HepG2 (cell line): Measurements from ENCODE around the gene CCDC148. TPM values are rescaled to one million over a fixed set of nuclear protein-coding genes. Genes with fewer than 3 reads are reported as not detected.
A peak's percentile ranks its signal among the peaks of the same experiment; 100 is the strongest.

Source experiments
- CHD4 ChIP-seq: fragments of 200-600 bp; sonication (generic); IDR thresholded peaks from 2 replicates; pipeline ENCODE4 v1.7.0; 2017; ENCODE audit warnings: mild to moderate bottlenecking, low read length, borderline replicate concordance
- DNMT3B ChIP-seq: conservative IDR thresholded peaks from 2 replicates; pipeline ENCODE4 v1.6.1; 2016; ENCODE audit warnings: missing biosample characterization, control low read depth
- FOXP4 ChIP-seq: sonication (generic); formaldehyde crosslinking; IDR thresholded peaks from 2 replicates; pipeline ENCODE4 v1.4.0; 2020; ENCODE audit warnings: missing genetic modification reagents
- IRX3 ChIP-seq: sonication (generic); formaldehyde crosslinking; IDR thresholded peaks from 2 replicates; pipeline ENCODE4 v1.8.1; 2023; ENCODE audit warnings: mild to moderate bottlenecking, low read depth, missing genetic modification reagents, borderline replicate concordance
- MTF1 ChIP-seq: sonication (generic); formaldehyde crosslinking; IDR thresholded peaks from 2 replicates; pipeline ENCODE4 v1.5.0; 2020; ENCODE audit warnings: missing genetic modification reagents
- MXD3 ChIP-seq: IDR thresholded peaks from 2 replicates; pipeline ENCODE4 v1.6.1; 2016; ENCODE audit warnings: mild to moderate bottlenecking, missing biosample characterization, missing genetic modification reagents
- RAD21 ChIP-seq: fragments of 450-650 bp; formaldehyde crosslinking; IDR thresholded peaks from 2 replicates; pipeline ENCODE4 v1.5.0; 2020; ENCODE audit warnings: mild to moderate bottlenecking
- SIN3A ChIP-seq: IDR thresholded peaks from 2 replicates; pipeline ENCODE4 v1.6.1; 2011; ENCODE audit warnings: low read depth, mild to moderate bottlenecking, control low read depth, low read length, borderline replicate concordance
- SRSF9 ChIP-seq: fragments of 200-400 bp; formaldehyde crosslinking; IDR thresholded peaks from 2 replicates; pipeline ENCODE4 v1.6.1; 2018; ENCODE audit warnings: borderline replicate concordance, mild to moderate bottlenecking, low read depth, low read length; ENCODE audit not compliant: insufficient read depth, poor library complexity, severe bottlenecking
- ZNF20 ChIP-seq: sonication (generic); formaldehyde crosslinking; IDR thresholded peaks from 2 replicates; pipeline ENCODE4 v1.4.0; 2020; ENCODE audit warnings: mild to moderate bottlenecking, moderate library complexity, missing genetic modification reagents
- ZNF317 ChIP-seq: sonication (generic); formaldehyde crosslinking; IDR thresholded peaks from 2 replicates; pipeline ENCODE4 v1.5.0; 2020; ENCODE audit warnings: mild to moderate bottlenecking, missing genetic modification reagents
- ZNF678 ChIP-seq: sonication (generic); formaldehyde crosslinking; IDR thresholded peaks from 2 replicates; pipeline ENCODE4 v1.4.0; 2020; ENCODE audit warnings: mild to moderate bottlenecking, missing genetic modification reagents
- polyA plus RNA-seq, 8 experiments: library from polyadenylated mRNA; depleted of rRNA in 3 of 8; stranded (reverse) in 7 of 8; unstranded in 1 of 8; fragments of >200 nt; fragmentation: Illumina TruSeq in 4 of 8; extraction: Trizol in 4 of 8; gene quantifications; 2 replicates each; pipeline versions ENCODE4 v1.2.1 to v1.2.3, GENCODE V29; 2011 to 2016; ENCODE audit warnings: low read depth in 4 of 8, missing spikeins in 1 of 8, mixed read lengths in 1 of 8; ENCODE audit not compliant: insufficient read depth in 1 of 8
- total RNA-seq, 5 experiments: library from RNA; depleted of rRNA; stranded (reverse); fragments of >200 nt; fragmentation: Illumina TruSeq; extraction: Trizol; gene quantifications; 2 replicates each; pipeline ENCODE4 v1.2.3, GENCODE V29; 2016; ENCODE audit warnings: low read depth in 1 of 5
- TF ChIP-seq, protein P1 (sequence below), 2 experiments: sonication (generic) in 1 of 2; formaldehyde crosslinking in 1 of 2; IDR thresholded peaks; 2 replicates each; pipeline versions ENCODE4 v1.5.1 to v1.6.1; 2011 to 2020; ENCODE audit warnings: borderline replicate concordance in 1 of 2, low read depth in 1 of 2, low read length in 1 of 2, mild to moderate bottlenecking in 1 of 2, missing genetic modification reagents in 1 of 2, moderate library complexity in 1 of 2
- TF ChIP-seq, protein P2 (sequence below), 2 experiments: sonication (generic) in 1 of 2; formaldehyde crosslinking in 1 of 2; IDR thresholded peaks; 2 replicates each; pipeline versions ENCODE4 v1.4.0 to v1.6.1; 2016 to 2020; ENCODE audit warnings: borderline replicate concordance in 1 of 2, low read depth in 1 of 2, mild to moderate bottlenecking in 1 of 2, missing genetic modification reagents in 1 of 2
- TF ChIP-seq, protein P3 (sequence below): sonication (generic); formaldehyde crosslinking; IDR thresholded peaks from 2 replicates; pipeline ENCODE4 v1.5.0; 2020; ENCODE audit warnings: mild to moderate bottlenecking, missing genetic modification reagents, moderate library complexity
- TF ChIP-seq, protein P4 (sequence below): IDR thresholded peaks from 2 replicates; pipeline ENCODE4 v1.6.1; 2016

The CCDC148 gene
- total and polyA plus RNA-seq, 2 of the 13 experiments (the other 11 are each of a cell fraction or from before 2014, with no cell fraction given), result 0.30 to 0.49 TPM

- TF ChIP-seq, protein P1, sequence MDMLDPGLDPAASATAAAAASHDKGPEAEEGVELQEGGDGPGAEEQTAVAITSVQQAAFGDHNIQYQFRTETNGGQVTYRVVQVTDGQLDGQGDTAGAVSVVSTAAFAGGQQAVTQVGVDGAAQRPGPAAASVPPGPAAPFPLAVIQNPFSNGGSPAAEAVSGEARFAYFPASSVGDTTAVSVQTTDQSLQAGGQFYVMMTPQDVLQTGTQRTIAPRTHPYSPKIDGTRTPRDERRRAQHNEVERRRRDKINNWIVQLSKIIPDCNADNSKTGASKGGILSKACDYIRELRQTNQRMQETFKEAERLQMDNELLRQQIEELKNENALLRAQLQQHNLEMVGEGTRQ (IDR thresholded peaks at IDR 0.05; ENCODE audit: low read depth, low read length), result no peak
- TF ChIP-seq, protein P1 (CRISPR knock-in tag; IDR thresholded peaks at IDR 0.05; ENCODE audit: borderline replicate concordance), result no peak
- TF ChIP-seq RAD21, result no peak; the same call in 1 of the 2 replicates
- no peak for TF ChIP-seq ZNF678 (CRISPR knock-in tag)
- TF ChIP-seq FOXP4 (CRISPR knock-in tag), result peak; percentile 97
- TF ChIP-seq, protein P2, sequence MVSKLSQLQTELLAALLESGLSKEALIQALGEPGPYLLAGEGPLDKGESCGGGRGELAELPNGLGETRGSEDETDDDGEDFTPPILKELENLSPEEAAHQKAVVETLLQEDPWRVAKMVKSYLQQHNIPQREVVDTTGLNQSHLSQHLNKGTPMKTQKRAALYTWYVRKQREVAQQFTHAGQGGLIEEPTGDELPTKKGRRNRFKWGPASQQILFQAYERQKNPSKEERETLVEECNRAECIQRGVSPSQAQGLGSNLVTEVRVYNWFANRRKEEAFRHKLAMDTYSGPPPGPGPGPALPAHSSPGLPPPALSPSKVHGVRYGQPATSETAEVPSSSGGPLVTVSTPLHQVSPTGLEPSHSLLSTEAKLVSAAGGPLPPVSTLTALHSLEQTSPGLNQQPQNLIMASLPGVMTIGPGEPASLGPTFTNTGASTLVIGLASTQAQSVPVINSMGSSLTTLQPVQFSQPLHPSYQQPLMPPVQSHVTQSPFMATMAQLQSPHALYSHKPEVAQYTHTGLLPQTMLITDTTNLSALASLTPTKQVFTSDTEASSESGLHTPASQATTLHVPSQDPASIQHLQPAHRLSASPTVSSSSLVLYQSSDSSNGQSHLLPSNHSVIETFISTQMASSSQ (IDR thresholded peaks at IDR 0.05; ENCODE audit: low read depth), result peak; percentile 92
- TF ChIP-seq, protein P2 (CRISPR knock-in tag; IDR thresholded peaks at IDR 0.05; ENCODE audit: borderline replicate concordance), result peak; percentile 90
- TF ChIP-seq SRSF9, result no peak
- no peak for TF ChIP-seq MXD3 (CRISPR knock-in tag)
- peak; percentile 79; the same call in 1 of the 2 replicates for TF ChIP-seq DNMT3B (CRISPR knock-in tag)
- no peak for TF ChIP-seq MTF1 (CRISPR knock-in tag)
- TF ChIP-seq, protein P3, sequence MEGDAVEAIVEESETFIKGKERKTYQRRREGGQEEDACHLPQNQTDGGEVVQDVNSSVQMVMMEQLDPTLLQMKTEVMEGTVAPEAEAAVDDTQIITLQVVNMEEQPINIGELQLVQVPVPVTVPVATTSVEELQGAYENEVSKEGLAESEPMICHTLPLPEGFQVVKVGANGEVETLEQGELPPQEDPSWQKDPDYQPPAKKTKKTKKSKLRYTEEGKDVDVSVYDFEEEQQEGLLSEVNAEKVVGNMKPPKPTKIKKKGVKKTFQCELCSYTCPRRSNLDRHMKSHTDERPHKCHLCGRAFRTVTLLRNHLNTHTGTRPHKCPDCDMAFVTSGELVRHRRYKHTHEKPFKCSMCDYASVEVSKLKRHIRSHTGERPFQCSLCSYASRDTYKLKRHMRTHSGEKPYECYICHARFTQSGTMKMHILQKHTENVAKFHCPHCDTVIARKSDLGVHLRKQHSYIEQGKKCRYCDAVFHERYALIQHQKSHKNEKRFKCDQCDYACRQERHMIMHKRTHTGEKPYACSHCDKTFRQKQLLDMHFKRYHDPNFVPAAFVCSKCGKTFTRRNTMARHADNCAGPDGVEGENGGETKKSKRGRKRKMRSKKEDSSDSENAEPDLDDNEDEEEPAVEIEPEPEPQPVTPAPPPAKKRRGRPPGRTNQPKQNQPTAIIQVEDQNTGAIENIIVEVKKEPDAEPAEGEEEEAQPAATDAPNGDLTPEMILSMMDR (CRISPR knock-in tag), result no peak
- no peak for TF ChIP-seq IRX3 (CRISPR knock-in tag)
- peak; percentile 23; the same call in 1 of the 2 replicates for TF ChIP-seq ZNF317 (CRISPR knock-in tag)
- TF ChIP-seq, protein P4, sequence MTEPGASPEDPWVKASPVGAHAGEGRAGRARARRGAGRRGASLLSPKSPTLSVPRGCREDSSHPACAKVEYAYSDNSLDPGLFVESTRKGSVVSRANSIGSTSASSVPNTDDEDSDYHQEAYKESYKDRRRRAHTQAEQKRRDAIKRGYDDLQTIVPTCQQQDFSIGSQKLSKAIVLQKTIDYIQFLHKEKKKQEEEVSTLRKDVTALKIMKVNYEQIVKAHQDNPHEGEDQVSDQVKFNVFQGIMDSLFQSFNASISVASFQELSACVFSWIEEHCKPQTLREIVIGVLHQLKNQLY, result peak; percentile 89
- TF ChIP-seq CHD4, result peak; percentile 33; the same call in 1 of the 2 replicates
- no peak for TF ChIP-seq SIN3A
- TF ChIP-seq ZNF20, result no peak
Observed at GRCh38 chr2:158130832-158131473, 325.6 kb downstream of the CCDC148 start (continued).
